Measurements from ENCODE around the gene FERMT3. TPM values are rescaled to one million over a fixed set of nuclear protein-coding genes. Genes with fewer than 3 reads are reported as not detected.
A peak's percentile ranks its signal among the peaks of the same experiment; 100 is the strongest.

The FERMT3 gene
- total and polyA plus RNA-seq, 2 of the 13 experiments (the other 11 are each of a cell fraction or from before 2014, with no cell fraction given), result 0.29 TPM; not detected in 1

DNA sequence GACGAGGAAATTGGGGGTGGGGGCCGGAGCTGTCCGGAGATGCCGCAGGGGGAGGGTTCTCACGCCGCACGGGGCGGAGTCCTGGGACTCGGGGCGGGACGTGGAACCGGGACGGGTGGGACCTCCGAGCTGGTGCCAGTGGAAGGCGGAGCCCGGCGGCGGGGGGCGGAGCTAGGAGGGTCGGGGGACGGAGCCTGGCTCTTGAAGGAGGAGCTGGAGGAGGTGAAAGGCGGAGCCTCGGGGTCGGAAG is 34.6 kb downstream of the FERMT3 start (continued):
- TF ChIP-seq, protein P1, sequence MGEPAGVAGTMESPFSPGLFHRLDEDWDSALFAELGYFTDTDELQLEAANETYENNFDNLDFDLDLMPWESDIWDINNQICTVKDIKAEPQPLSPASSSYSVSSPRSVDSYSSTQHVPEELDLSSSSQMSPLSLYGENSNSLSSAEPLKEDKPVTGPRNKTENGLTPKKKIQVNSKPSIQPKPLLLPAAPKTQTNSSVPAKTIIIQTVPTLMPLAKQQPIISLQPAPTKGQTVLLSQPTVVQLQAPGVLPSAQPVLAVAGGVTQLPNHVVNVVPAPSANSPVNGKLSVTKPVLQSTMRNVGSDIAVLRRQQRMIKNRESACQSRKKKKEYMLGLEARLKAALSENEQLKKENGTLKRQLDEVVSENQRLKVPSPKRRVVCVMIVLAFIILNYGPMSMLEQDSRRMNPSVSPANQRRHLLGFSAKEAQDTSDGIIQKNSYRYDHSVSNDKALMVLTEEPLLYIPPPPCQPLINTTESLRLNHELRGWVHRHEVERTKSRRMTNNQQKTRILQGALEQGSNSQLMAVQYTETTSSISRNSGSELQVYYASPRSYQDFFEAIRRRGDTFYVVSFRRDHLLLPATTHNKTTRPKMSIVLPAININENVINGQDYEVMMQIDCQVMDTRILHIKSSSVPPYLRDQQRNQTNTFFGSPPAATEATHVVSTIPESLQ (CRISPR knock-in tag; conservative IDR thresholded peaks at IDR 0.05), result no peak
- TF ChIP-seq ETV6 (CRISPR knock-in tag; conservative IDR thresholded peaks at IDR 0.05) (no peak), ZNF256 (CRISPR knock-in tag; conservative IDR thresholded peaks at IDR 0.05) (no peak), ESRRA (CRISPR knock-in tag; IDR thresholded peaks at IDR 0.05; ENCODE audit: low read depth) (no peak), KLF16 (CRISPR knock-in tag; IDR thresholded peaks at IDR 0.05) (no peak), ZNF790 (CRISPR knock-in tag; IDR thresholded peaks at IDR 0.05; ENCODE audit: borderline replicate concordance) (no peak), ZNF570 (CRISPR knock-in tag; IDR thresholded peaks at IDR 0.05; ENCODE audit: borderline replicate concordance) (no peak), ZNF713 (CRISPR knock-in tag; IDR thresholded peaks at IDR 0.05) (0 out of 2 replicates have a peak, but pooled peaks have one; percentile 12), BHLHE40 (IDR thresholded peaks at IDR 0.05; ENCODE audit: low read length) (no peak), AGO2 (optimal IDR thresholded peaks at IDR 0.05; ENCODE audit: low read depth, low read length) (no peak), FOXA1 (IDR thresholded peaks at IDR 0.05) (no peak), FOXA1 (CRISPR knock-in tag; IDR thresholded peaks at IDR 0.05) (no peak), ZNF607 (CRISPR knock-in tag; IDR thresholded peaks at IDR 0.05; ENCODE audit: borderline replicate concordance) (0 out of 2 replicates have a peak, but pooled peaks have one; percentile 11), ZNF670 (CRISPR knock-in tag; IDR thresholded peaks at IDR 0.05; ENCODE audit: borderline replicate concordance) (no peak), ZC3H13 (CRISPR knock-in tag; IDR thresholded peaks at IDR 0.05) (no peak), ZMYM4 (CRISPR knock-in tag; IDR thresholded peaks at IDR 0.05) (no peak), ZNF605 (CRISPR knock-in tag; IDR thresholded peaks at IDR 0.05) (peak; percentile 69; the same call in 1 of the 2 replicates), SP4 (CRISPR knock-in tag; IDR thresholded peaks at IDR 0.05) (peak; percentile 90; the same call in 1 of the 2 replicates), ZNF225 (CRISPR knock-in tag; IDR thresholded peaks at IDR 0.05) (no peak)
- TF ChIP-seq, protein P2, sequence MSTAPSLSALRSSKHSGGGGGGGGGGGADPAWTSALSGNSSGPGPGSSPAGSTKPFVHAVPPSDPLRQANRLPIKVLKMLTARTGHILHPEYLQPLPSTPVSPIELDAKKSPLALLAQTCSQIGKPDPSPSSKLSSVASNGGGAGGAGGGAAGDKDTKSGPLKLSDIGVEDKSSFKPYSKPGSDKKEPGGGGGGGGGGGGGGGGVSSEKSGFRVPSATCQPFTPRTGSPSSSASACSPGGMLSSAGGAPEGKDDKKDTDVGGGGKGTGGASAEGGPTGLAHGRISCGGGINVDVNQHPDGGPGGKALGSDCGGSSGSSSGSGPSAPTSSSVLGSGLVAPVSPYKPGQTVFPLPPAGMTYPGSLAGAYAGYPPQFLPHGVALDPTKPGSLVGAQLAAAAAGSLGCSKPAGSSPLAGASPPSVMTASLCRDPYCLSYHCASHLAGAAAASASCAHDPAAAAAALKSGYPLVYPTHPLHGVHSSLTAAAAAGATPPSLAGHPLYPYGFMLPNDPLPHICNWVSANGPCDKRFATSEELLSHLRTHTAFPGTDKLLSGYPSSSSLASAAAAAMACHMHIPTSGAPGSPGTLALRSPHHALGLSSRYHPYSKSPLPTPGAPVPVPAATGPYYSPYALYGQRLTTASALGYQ (CRISPR knock-in tag; IDR thresholded peaks at IDR 0.05), result no peak
- TF ChIP-seq, protein P3, sequence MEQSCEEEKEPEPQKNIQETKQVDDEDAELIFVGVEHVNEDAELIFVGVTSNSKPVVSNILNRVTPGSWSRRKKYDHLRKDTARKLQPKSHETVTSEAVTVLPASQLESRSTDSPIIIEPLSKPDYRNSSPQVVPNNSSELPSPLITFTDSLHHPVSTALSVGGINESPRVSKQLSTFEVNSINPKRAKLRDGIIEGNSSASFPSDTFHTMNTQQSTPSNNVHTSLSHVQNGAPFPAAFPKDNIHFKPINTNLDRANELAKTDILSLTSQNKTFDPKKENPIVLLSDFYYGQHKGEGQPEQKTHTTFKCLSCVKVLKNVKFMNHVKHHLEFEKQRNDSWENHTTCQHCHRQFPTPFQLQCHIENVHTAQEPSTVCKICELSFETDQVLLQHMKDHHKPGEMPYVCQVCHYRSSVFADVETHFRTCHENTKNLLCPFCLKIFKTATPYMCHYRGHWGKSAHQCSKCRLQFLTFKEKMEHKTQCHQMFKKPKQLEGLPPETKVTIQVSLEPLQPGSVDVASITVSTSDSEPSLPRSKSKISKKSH (CRISPR knock-in tag; IDR thresholded peaks at IDR 0.05; ENCODE audit: borderline replicate concordance), result no peak
- TF ChIP-seq, protein P4, sequence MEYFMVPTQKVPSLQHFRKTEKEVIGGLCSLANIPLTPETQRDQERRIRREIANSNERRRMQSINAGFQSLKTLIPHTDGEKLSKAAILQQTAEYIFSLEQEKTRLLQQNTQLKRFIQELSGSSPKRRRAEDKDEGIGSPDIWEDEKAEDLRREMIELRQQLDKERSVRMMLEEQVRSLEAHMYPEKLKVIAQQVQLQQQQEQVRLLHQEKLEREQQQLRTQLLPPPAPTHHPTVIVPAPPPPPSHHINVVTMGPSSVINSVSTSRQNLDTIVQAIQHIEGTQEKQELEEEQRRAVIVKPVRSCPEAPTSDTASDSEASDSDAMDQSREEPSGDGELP (IDR thresholded peaks at IDR 0.05; ENCODE audit: borderline replicate concordance, low read depth), result no peak; the same call in 1 of the 2 replicates
- TF ChIP-seq, protein P5, sequence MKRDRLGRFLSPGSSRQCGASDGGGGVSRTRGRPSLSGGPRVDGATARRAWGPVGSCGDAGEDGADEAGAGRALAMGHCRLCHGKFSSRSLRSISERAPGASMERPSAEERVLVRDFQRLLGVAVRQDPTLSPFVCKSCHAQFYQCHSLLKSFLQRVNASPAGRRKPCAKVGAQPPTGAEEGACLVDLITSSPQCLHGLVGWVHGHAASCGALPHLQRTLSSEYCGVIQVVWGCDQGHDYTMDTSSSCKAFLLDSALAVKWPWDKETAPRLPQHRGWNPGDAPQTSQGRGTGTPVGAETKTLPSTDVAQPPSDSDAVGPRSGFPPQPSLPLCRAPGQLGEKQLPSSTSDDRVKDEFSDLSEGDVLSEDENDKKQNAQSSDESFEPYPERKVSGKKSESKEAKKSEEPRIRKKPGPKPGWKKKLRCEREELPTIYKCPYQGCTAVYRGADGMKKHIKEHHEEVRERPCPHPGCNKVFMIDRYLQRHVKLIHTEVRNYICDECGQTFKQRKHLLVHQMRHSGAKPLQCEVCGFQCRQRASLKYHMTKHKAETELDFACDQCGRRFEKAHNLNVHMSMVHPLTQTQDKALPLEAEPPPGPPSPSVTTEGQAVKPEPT (CRISPR knock-in tag; IDR thresholded peaks at IDR 0.05; ENCODE audit: low read depth), result no peak
